H1 (cell line): Measurements from ENCODE around the gene IGF2BP3.

ENCODE experiments used
- ATF3 ChIP-seq: IDR thresholded peaks from 2 replicates; pipeline ENCODE4 v1.6.1; 2011; ENCODE audit warnings: low read depth, mild to moderate bottlenecking, low read length; ENCODE audit not compliant: insufficient read depth
- BACH1 ChIP-seq: IDR thresholded peaks from 2 replicates; pipeline ENCODE4 v1.6.1; 2012; ENCODE audit warnings: low read length, improper control_type of control experiment
- CTCF ChIP-seq, 3 experiments: IDR thresholded peaks; 1 replicate in 2 of 3; 2 replicates in 1 of 3; pipeline versions ENCODE4 v1.5.1 to v1.6.1; 2011; ENCODE audit warnings: low read length in 3 of 3, mild to moderate bottlenecking in 3 of 3, inconsistent platforms in 2 of 3, low read depth in 1 of 3, moderate library complexity in 1 of 3; ENCODE audit not compliant: insufficient read depth in 1 of 3; ENCODE audit errors: control extremely low read depth in 1 of 3
- EP300 ChIP-seq, 2 experiments: IDR thresholded peaks; 1 replicate in 1 of 2; 2 replicates in 1 of 2; pipeline ENCODE4 v1.6.1; 2011 to 2012; ENCODE audit warnings: low read depth in 2 of 2, low read length in 2 of 2, mild to moderate bottlenecking in 2 of 2, borderline replicate concordance in 1 of 2, inconsistent platforms in 1 of 2, moderate library complexity in 1 of 2
- EZH2 ChIP-seq: fragments of 200-600 bp; sonication (generic); IDR thresholded peaks from 2 replicates; pipeline ENCODE4 v1.7.1; 2012; ENCODE audit warnings: low read depth, mild to moderate bottlenecking, moderate library complexity, low read length, inconsistent platforms; ENCODE audit not compliant: severe bottlenecking
- GABPA ChIP-seq: IDR thresholded peaks from 2 replicates; pipeline ENCODE4 v1.6.1; 2011; ENCODE audit warnings: mild to moderate bottlenecking, low read length, moderate library complexity, borderline replicate concordance; ENCODE audit not compliant: insufficient read depth
- KDM1A ChIP-seq: fragments of 200-600, 300-600 bp; sonication (generic); IDR thresholded peaks from 2 replicates; pipeline ENCODE4 v1.7.1; 2016; ENCODE audit warnings: mild to moderate bottlenecking, low read length, borderline replicate concordance
- POLR2A ChIP-seq, 2 experiments: IDR thresholded peaks; 1 replicate in 1 of 2; 2 replicates in 1 of 2; pipeline ENCODE4 v1.6.1; 2011; ENCODE audit warnings: low read depth in 2 of 2, low read length in 2 of 2, mild to moderate bottlenecking in 2 of 2; ENCODE audit errors: control extremely low read depth in 1 of 2
- RFX5 ChIP-seq: IDR thresholded peaks from 2 replicates; pipeline ENCODE4 v1.6.1; 2011; ENCODE audit warnings: low read depth, low read length, improper control_type of control experiment, borderline replicate concordance
- TAF1 ChIP-seq: IDR thresholded peaks from 2 replicates; pipeline ENCODE4 v1.6.1; 2011; ENCODE audit warnings: mild to moderate bottlenecking, low read depth, low read length

- TF ChIP-seq TAF1, result no peak
- TF ChIP-seq EZH2, result no peak
- TF ChIP-seq ATF3, result no peak
- no peak for TF ChIP-seq RFX5
- TF ChIP-seq CTCF (IDR thresholded peaks at IDR 0.05; ENCODE audit: control extremely low read depth in 1 of 3, insufficient read depth in 1 of 3, low read depth in 1 of 3, low read length in 3 of 3), result no peak
- TF ChIP-seq KDM1A, result no peak
- no peak for TF ChIP-seq EP300 (IDR thresholded peaks at IDR 0.05; ENCODE audit: borderline replicate concordance in 1 of 2, low read depth in 2 of 2, low read length in 2 of 2)
- TF ChIP-seq BACH1, result no peak
- no peak for TF ChIP-seq POLR2A (IDR thresholded peaks at IDR 0.05; ENCODE audit: control extremely low read depth in 1 of 2, low read depth in 2 of 2, low read length in 2 of 2)
- no peak for TF ChIP-seq GABPA
These were observed 80.6 kb downstream of the IGF2BP3 start for GRCh38 chr7:23389701-23390100.
